H1 (cell line): Measurements from ENCODE around the gene GCLC. TPM values are rescaled to one million over a fixed set of nuclear protein-coding genes. Genes with fewer than 3 reads are reported as not detected.

Source experiments
- CTCF ChIA-PET: fragments of 300-600 bp; sonication (Branson Sonifier 250); formaldehyde crosslinking; loops from one replicate; lab custom pipeline; 2021; ENCODE audit not compliant: partially characterized antibody; lab: Charles Lee
- POLR2A ChIA-PET: fragments of 300-600 bp; sonication (Branson Sonifier 250); formaldehyde crosslinking; loops from one replicate; lab custom pipeline; 2021; ENCODE audit warnings: inconsistent platforms; ENCODE audit not compliant: partially characterized antibody; lab: Charles Lee
- DNase-seq, 2 experiments: peaks; one replicate each; pipeline versions ENCODE4 v3.0.0 to v3.0.0-alpha.2; 2010 to 2022; ENCODE audit warnings: low spot score in 2 of 2, low read depth in 1 of 2, mixed read lengths in 1 of 2
- FAIRE-seq: peaks from 2 replicates; lab custom pipeline; 2011; peaks lifted over from hg19 to GRCh38; lab: Jason Lieb, UNC
- H2AFZ ChIP-seq: 2 replicates; pipeline ENCODE4 v1.8.1; 2012; ENCODE audit warnings: low read length, inconsistent platforms
- H2AK5ac ChIP-seq: 2 replicates; pipeline ENCODE4 v1.6.1; 2013; ENCODE audit warnings: low read depth, low read length
- H2BK120ac ChIP-seq: replicated peaks from 2 replicates; pipeline ENCODE3; 2013; ENCODE audit warnings: low read depth, low read length, inconsistent platforms
- H2BK12ac ChIP-seq: 2 replicates; pipeline ENCODE4 v1.6.1; 2013; ENCODE audit warnings: low read depth, low read length
- H2BK15ac ChIP-seq: 2 replicates; pipeline ENCODE4 v1.6.1; 2013; ENCODE audit warnings: low read length
- H2BK20ac ChIP-seq: 2 replicates; pipeline ENCODE4 v1.6.1; 2013; ENCODE audit warnings: low read length
- H2BK5ac ChIP-seq: 2 replicates; pipeline ENCODE4 v1.6.1; 2013; ENCODE audit warnings: low read depth, low read length
- H3K14ac ChIP-seq: 2 replicates; pipeline ENCODE4 v1.6.1; 2013; ENCODE audit warnings: inconsistent platforms; ENCODE audit not compliant: insufficient read length
- H3K18ac ChIP-seq: 2 replicates; pipeline ENCODE4 v1.6.1; 2013; ENCODE audit warnings: low read length; ENCODE audit errors: extremely low read depth
- H3K23ac ChIP-seq: 2 replicates; pipeline ENCODE4 v1.6.1; 2013; ENCODE audit warnings: inconsistent platforms; ENCODE audit not compliant: insufficient read length
- H3K23me2 ChIP-seq: 2 replicates; pipeline ENCODE4 v1.6.1; 2013; ENCODE audit warnings: low read depth, low read length
- H3K27ac ChIP-seq: 2 replicates; pipeline ENCODE4 v1.6.1; 2011; ENCODE audit warnings: low read depth, low read length, inconsistent platforms
- H3K27me3 ChIP-seq, 4 experiments: replicated peaks in 1 of 4; 1 replicate in 1 of 4; 2 replicates in 3 of 4; pipeline versions ENCODE4 v1.6.1 to v1.8.1; 2011 to 2013; ENCODE audit warnings: low read length in 3 of 4, mild to moderate bottlenecking in 3 of 4, inconsistent platforms in 2 of 4, mixed read lengths in 2 of 4, moderate library complexity in 1 of 4; ENCODE audit not compliant: control insufficient read depth in 3 of 4, insufficient read depth in 3 of 4; ENCODE audit errors: extremely low read depth in 1 of 4
- H3K36me3 ChIP-seq, 4 experiments: 2 replicates each; pipeline versions ENCODE4 v1.6.1 to v1.8.1; 2011 to 2013; ENCODE audit warnings: mild to moderate bottlenecking in 4 of 4, low read length in 3 of 4, moderate library complexity in 2 of 4, control low read depth in 1 of 4, inconsistent platforms in 1 of 4; ENCODE audit not compliant: insufficient read depth in 4 of 4, control insufficient read depth in 2 of 4
- H3K4ac ChIP-seq: replicated peaks from 2 replicates; pipeline ENCODE3; 2013; ENCODE audit warnings: low read length, low read depth, mixed read lengths, inconsistent platforms; ENCODE audit not compliant: insufficient read length
- H3K4me1 ChIP-seq, 4 experiments: replicated peaks in 1 of 4; 1 replicate in 1 of 4; 2 replicates in 3 of 4; pipeline versions ENCODE4 v1.6.1 to v1.8.1; 2011 to 2013; ENCODE audit warnings: low read length in 3 of 4, inconsistent platforms in 2 of 4, mixed read lengths in 1 of 4; ENCODE audit not compliant: insufficient read depth in 4 of 4, control insufficient read depth in 3 of 4
- H3K4me2 ChIP-seq, 2 experiments: 2 replicates each; pipeline versions ENCODE4 v1.6.1 to v1.8.1; 2011 to 2013; ENCODE audit warnings: low read depth in 2 of 2, low read length in 2 of 2, control low read depth in 1 of 2, inconsistent platforms in 1 of 2, mild to moderate bottlenecking in 1 of 2; ENCODE audit not compliant: insufficient read depth in 1 of 2
- H3K4me3 ChIP-seq, 4 experiments: fragments of 200-600, 300-600 bp in 1 of 4; sonication (generic), shearing (Covaris generic), sonication (Bioruptor Twin) in 1 of 4; 2 replicates each; pipeline versions ENCODE4 v1.5.1 to v1.8.1; 2011 to 2016; ENCODE audit warnings: low read length in 4 of 4, low read depth in 3 of 4, control low read depth in 2 of 4, inconsistent platforms in 2 of 4, mild to moderate bottlenecking in 2 of 4, mixed read lengths in 1 of 4, moderate library complexity in 1 of 4; ENCODE audit not compliant: insufficient read depth in 2 of 4; ENCODE audit errors: extremely low read depth in 1 of 4
- H3K56ac ChIP-seq: replicated peaks from 2 replicates; pipeline ENCODE3; 2013; ENCODE audit warnings: low read depth, mild to moderate bottlenecking, mixed read lengths, low read length, inconsistent platforms; ENCODE audit not compliant: insufficient read length
- H3K79me1 ChIP-seq: 2 replicates; pipeline ENCODE4 v1.6.1; 2013; ENCODE audit warnings: low read depth, low read length, control low read depth
- H3K79me2 ChIP-seq, 2 experiments: 2 replicates each; pipeline versions ENCODE4 v1.6.1 to v1.8.1; 2012 to 2013; ENCODE audit warnings: low read length in 2 of 2, mild to moderate bottlenecking in 2 of 2, inconsistent platforms in 1 of 2; ENCODE audit not compliant: insufficient read depth in 2 of 2, control insufficient read depth in 1 of 2
- H3K9ac ChIP-seq, 4 experiments: replicated peaks in 1 of 4; 1 replicate in 1 of 4; 2 replicates in 3 of 4; pipeline versions ENCODE4 v1.6.1 to v1.8.1; 2011 to 2013; ENCODE audit warnings: low read depth in 3 of 4, low read length in 3 of 4, control low read depth in 2 of 4, mild to moderate bottlenecking in 2 of 4, moderate library complexity in 2 of 4, inconsistent platforms in 1 of 4; ENCODE audit errors: extremely low read depth in 1 of 4
- H3K9me3 ChIP-seq, 2 experiments: 2 replicates each; pipeline versions ENCODE4 v1.6.1 to v1.8.1; 2012 to 2013; ENCODE audit warnings: mild to moderate bottlenecking in 2 of 2, moderate library complexity in 2 of 2, control low read depth in 1 of 2, inconsistent platforms in 1 of 2, low read depth in 1 of 2, low read length in 1 of 2, mixed read lengths in 1 of 2; ENCODE audit not compliant: insufficient read depth in 2 of 2
- H4K20me1 ChIP-seq, 2 experiments: replicated peaks in 1 of 2; 2 replicates each; pipeline versions ENCODE3 to v1.8.1; 2011 to 2013; ENCODE audit warnings: inconsistent platforms in 2 of 2, low read length in 2 of 2, mild to moderate bottlenecking in 1 of 2; ENCODE audit not compliant: insufficient read depth in 2 of 2, control insufficient read depth in 1 of 2
- H4K5ac ChIP-seq: 2 replicates; pipeline ENCODE4 v1.6.1; 2013; ENCODE audit warnings: low read length, low read depth, mixed read lengths, inconsistent platforms; ENCODE audit not compliant: insufficient read length
- H4K8ac ChIP-seq: 2 replicates; pipeline ENCODE4 v1.8.0; 2013; ENCODE audit warnings: mild to moderate bottlenecking, moderate library complexity, low read length, inconsistent platforms; ENCODE audit not compliant: insufficient read depth; ENCODE audit errors: extremely low read depth
- H4K91ac ChIP-seq: replicated peaks from 2 replicates; pipeline ENCODE3; 2013; ENCODE audit warnings: low read length, mixed read lengths, inconsistent platforms; ENCODE audit not compliant: insufficient read length
- HDAC6 ChIP-seq: IDR thresholded peaks from one replicate; pipeline ENCODE4 v1.7.1; 2012; ENCODE audit warnings: low read depth, mild to moderate bottlenecking, inconsistent platforms, low read length, moderate library complexity
- NRF1 ChIP-seq: IDR thresholded peaks from 2 replicates; pipeline ENCODE4 v1.6.1; 2011; ENCODE audit warnings: mild to moderate bottlenecking, low read depth, low read length, improper control_type of control experiment
- POLR2AphosphoS5 ChIP-seq: IDR thresholded peaks from 2 replicates; pipeline ENCODE4 v1.6.1; 2011; ENCODE audit warnings: low read depth, low read length
- WGBS, 2 experiments: shearing (Covaris generic) in 1 of 2; methylation state at CpG; one replicate each; pipeline versions ENCODE4 v1.1.6 to v1.1.7; 2013 to 2015; ENCODE audit warnings: low lambda C conversion rate in 2 of 2, mixed read lengths in 2 of 2, inconsistent platforms in 1 of 2, low coverage in 1 of 2, missing lambda C conversion rate in 1 of 2; ENCODE audit not compliant: insufficient replicate concordance in 2 of 2, insufficient coverage in 1 of 2, insufficient read length in 1 of 2; ENCODE audit errors: extremely low coverage in 1 of 2, missing lambda C conversion rate in 1 of 2; 5-methylcytosine and 5-hydroxymethylcytosine counted together
- polyA plus RNA-seq, 7 experiments: library from polyadenylated mRNA; depleted of rRNA in 3 of 7; stranded (reverse) in 5 of 7; unstranded in 2 of 7; fragments of >200 nt in 5 of 7; fragments of 200-250 nt in 2 of 7; gene quantifications; 1 replicate in 5 of 7; 2 replicates in 1 of 7; 4 replicates in 1 of 7; pipeline versions ENCODE4 v1.2.1 to v1.2.3, GENCODE V29; 2011 to 2013; ENCODE audit warnings: missing spikeins in 2 of 7, mixed read lengths in 2 of 7
- total RNA-seq: library from RNA; stranded (reverse); fragmentation: NEBNext Ultra II Directional; extraction: Animal tissue kit (Norgen Biotek cat#: 25700); gene quantifications from 2 replicates; pipeline ENCODE4 v1.2.1, GENCODE V29; 2021
- TF ChIP-seq, protein P1 (sequence below): IDR thresholded peaks from 2 replicates; pipeline ENCODE4 v1.6.1; 2011; ENCODE audit warnings: low read length, improper control_type of control experiment

Gene GCLC
- total and polyA plus RNA-seq, 2 of the 8 experiments (the other 6 are each of a cell fraction or from before 2014, with no cell fraction given): 15.8 to 54.0 TPM

DNA sequence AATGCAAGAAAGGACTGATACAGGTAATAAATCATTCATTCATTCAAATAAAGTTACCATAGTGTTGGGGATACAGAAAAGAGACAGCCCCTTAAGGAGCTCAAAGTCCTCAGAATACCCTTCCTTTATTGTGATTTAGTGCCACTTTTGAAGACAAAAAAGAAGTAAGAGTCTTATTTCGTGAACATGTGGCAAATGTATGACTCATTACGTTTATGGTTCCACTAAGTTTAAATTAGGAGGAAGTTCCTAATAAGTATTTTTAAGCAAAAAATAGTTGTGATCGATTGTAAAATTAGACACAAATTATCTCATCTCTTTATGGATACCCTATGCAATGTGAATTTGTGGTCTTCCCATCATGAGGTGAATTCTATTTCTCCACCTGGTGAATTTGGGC is 38.5 kb upstream of the GCLC start:
- H3K4me1 ChIP-seq: peaks cover 0 to 2% (median under 1%) of the 10 kb centered on the region in 4 experiments; a peak in 3 of 7 replicates
- no peak overlapping the region for H3K23ac ChIP-seq
- no peak overlapping the region for H2BK12ac ChIP-seq
- H3K9ac ChIP-seq: no peak overlapping the region
- H4K5ac ChIP-seq: no peak overlapping the region
- ChIA-PET CTCF (no interaction called here), POLR2A (no interaction called here)
- H2BK5ac ChIP-seq: no peak overlapping the region
- H2BK15ac ChIP-seq: no peak overlapping the region
- no peak overlapping the region for H3K4me3 ChIP-seq
- no peak overlapping the region for H3K18ac ChIP-seq
- no peaks in the 10 kb centered on the region for H3K36me3 ChIP-seq
- H4K8ac ChIP-seq: no peak overlapping the region
- no peaks in the 10 kb centered on the region for H4K20me1 ChIP-seq
- DNase-seq (no peak), FAIRE-seq (no peak)
- H3K27me3 ChIP-seq: no peaks in the 10 kb centered on the region; a peak in 1 of 7 replicates
- 86% methylated on average over 3 of the region's 3 CpGs; no CpG with 5 or more reads in 1 of the 2 experiments for whole genome bisulfite sequencing, 2 experiments
- no peak overlapping the region for H2BK120ac ChIP-seq
- H3K9me3 ChIP-seq: no peaks in the 10 kb centered on the region
- H3K4ac ChIP-seq: no peak overlapping the region
- no peak overlapping the region for H2AFZ ChIP-seq
- no peak overlapping the region for H2BK20ac ChIP-seq
- no peak overlapping the region for H3K27ac ChIP-seq
- no peak for TF ChIP-seq NRF1
- no peak for TF ChIP-seq HDAC6
- TF ChIP-seq POLR2AphosphoS5: no peak
- TF ChIP-seq, protein P1, sequence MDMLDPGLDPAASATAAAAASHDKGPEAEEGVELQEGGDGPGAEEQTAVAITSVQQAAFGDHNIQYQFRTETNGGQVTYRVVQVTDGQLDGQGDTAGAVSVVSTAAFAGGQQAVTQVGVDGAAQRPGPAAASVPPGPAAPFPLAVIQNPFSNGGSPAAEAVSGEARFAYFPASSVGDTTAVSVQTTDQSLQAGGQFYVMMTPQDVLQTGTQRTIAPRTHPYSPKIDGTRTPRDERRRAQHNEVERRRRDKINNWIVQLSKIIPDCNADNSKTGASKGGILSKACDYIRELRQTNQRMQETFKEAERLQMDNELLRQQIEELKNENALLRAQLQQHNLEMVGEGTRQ: no peak
- H3K79me1 ChIP-seq: no peaks in the 10 kb centered on the region
- no peak overlapping the region for H3K4me2 ChIP-seq
- no peaks in the 10 kb centered on the region for H3K79me2 ChIP-seq
- no peak overlapping the region for H3K56ac ChIP-seq
- H4K91ac ChIP-seq: no peak overlapping the region
- H3K14ac ChIP-seq: no peak overlapping the region
- no peaks in the 10 kb centered on the region for H3K23me2 ChIP-seq
- no peak overlapping the region for H2AK5ac ChIP-seq
